B cell (primary cell): Measurements from ENCODE around the gene HES6. TPM values are rescaled to one million over a fixed set of nuclear protein-coding genes. Genes with fewer than 3 reads are reported as not detected.

ENCODE experiments used
- ATAC-seq: fragments of 200-7000 bp; cut with Tn5 transposase; one replicate; pipeline ENCODE4 v1.10.0; 2021; ENCODE audit warnings: low read depth, mild to moderate bottlenecking, moderate number of reproducible peaks, moderate library complexity
- CTCF ChIA-PET: fragments of 350-600 bp; sonication (Branson Sonifier 250); formaldehyde crosslinking; loops from one replicate; lab custom pipeline; 2021; ENCODE audit warnings: antibody characterized with exemption, inconsistent platforms; lab: Charles Lee
- POLR2A ChIA-PET: fragments of 350-600 bp; sonication (Branson Sonifier 250); formaldehyde crosslinking; loops from one replicate; lab custom pipeline; 2021; ENCODE audit warnings: antibody characterized with exemption; lab: Charles Lee
- DNase-seq: peaks from one replicate; pipeline ENCODE4 v3.0.0; 2013
- H2AFZ ChIP-seq: 2 replicates; pipeline ENCODE4 v1.6.1; 2012; ENCODE audit warnings: mild to moderate bottlenecking, low read depth, low read length; ENCODE audit not compliant: insufficient read depth, poor library complexity, severe bottlenecking
- H3K27ac ChIP-seq, 2 donors: 1 replicate in 1 of 2; 2 replicates in 1 of 2; pipeline ENCODE4 v1.5.1; 2012 to 2013; ENCODE audit warnings: low read length in 2 of 2, mild to moderate bottlenecking in 2 of 2, moderate library complexity in 1 of 2
- H3K27me3 ChIP-seq, 4 experiments: fragments of 200-600 bp in 1 of 4; sonication (generic) in 1 of 4; replicated peaks in 1 of 4; 1 replicate in 2 of 4; 2 replicates in 2 of 4; pipeline versions ENCODE4 v1.6.1 to v1.7.0; 2013 to 2016; ENCODE audit warnings: low read length in 3 of 4, mild to moderate bottlenecking in 2 of 4, mixed read lengths in 1 of 4, moderate library complexity in 1 of 4; ENCODE audit not compliant: insufficient read depth in 4 of 4, control insufficient read depth in 3 of 4; ENCODE audit errors: control extremely low read depth in 1 of 4
- H3K36me3 ChIP-seq, 2 experiments: replicated peaks in 1 of 2; 1 replicate in 1 of 2; 2 replicates in 1 of 2; pipeline versions ENCODE4 v1.6.1 to v1.7.1; 2013; ENCODE audit warnings: low read length in 1 of 2; ENCODE audit not compliant: insufficient read depth in 2 of 2, control insufficient read depth in 1 of 2; ENCODE audit errors: control extremely low read depth in 1 of 2, extremely low read depth in 1 of 2
- H3K4me1 ChIP-seq, 2 donors: fragments of 200-600 bp in 1 of 2; sonication (generic) in 1 of 2; 1 replicate in 1 of 2; 2 replicates in 1 of 2; pipeline versions ENCODE4 v1.5.1 to v1.6.1; 2013 to 2017; ENCODE audit warnings: low read length in 2 of 2; ENCODE audit not compliant: control insufficient read depth in 2 of 2, insufficient read depth in 2 of 2
- H3K4me2 ChIP-seq: replicated peaks from 2 replicates; pipeline ENCODE3; 2012; ENCODE audit warnings: mild to moderate bottlenecking, low read depth, low read length; ENCODE audit not compliant: poor library complexity, severe bottlenecking
- H3K4me3 ChIP-seq, 5 experiments: fragments of 200-600 bp in 1 of 5; sonication (generic) in 1 of 5; 1 replicate in 3 of 5; 2 replicates in 2 of 5; pipeline versions ENCODE4 v1.5.1 to v1.7.0; 2011 to 2016; ENCODE audit warnings: low read length in 4 of 5, mild to moderate bottlenecking in 4 of 5, low read depth in 2 of 5, control low read depth in 1 of 5, moderate library complexity in 1 of 5; ENCODE audit not compliant: insufficient read depth in 1 of 5; ENCODE audit errors: control extremely low read depth in 1 of 5, extremely low read depth in 1 of 5
- H3K79me2 ChIP-seq: fragments of 200-600 bp; sonication (generic); one replicate; pipeline ENCODE4 v1.6.0; 2016; ENCODE audit warnings: low read length; ENCODE audit not compliant: control insufficient read depth, insufficient read depth
- H3K9ac ChIP-seq: fragments of 200-600 bp; sonication (generic); 2 replicates; pipeline ENCODE4 v1.6.1; 2017; ENCODE audit warnings: mild to moderate bottlenecking, low read length, moderate library complexity
- H3K9me3 ChIP-seq, 3 donors: one replicate each; pipeline versions ENCODE4 v1.6.1 to v1.7.1; 2013; ENCODE audit warnings: low read length in 2 of 3; ENCODE audit not compliant: control insufficient read depth in 2 of 3, insufficient read depth in 1 of 3; ENCODE audit errors: control extremely low read depth in 1 of 3
- H4K20me1 ChIP-seq: 2 replicates; pipeline ENCODE4 v1.6.0; 2012; ENCODE audit warnings: mild to moderate bottlenecking, low read length; ENCODE audit not compliant: insufficient read depth, control insufficient read depth, poor library complexity, severe bottlenecking
- H3K27ac Mint-ChIP-seq: one replicate; pipeline ENCODE4 v1.8.0; 2021; ENCODE audit warnings: mixed read lengths
- H3K27me3 Mint-ChIP-seq: one replicate; pipeline ENCODE4 v1.8.0; 2021; ENCODE audit warnings: mixed read lengths
- H3K4me1 Mint-ChIP-seq: one replicate; pipeline ENCODE4 v1.8.0; 2021; ENCODE audit warnings: mixed read lengths
- H3K4me3 Mint-ChIP-seq: one replicate; pipeline ENCODE4 v1.8.0; 2021; ENCODE audit warnings: mixed read lengths
- H3K9me3 Mint-ChIP-seq: one replicate; pipeline ENCODE4 v1.8.0; 2022; ENCODE audit warnings: mixed read lengths; ENCODE audit not compliant: insufficient read depth
- EZH2 ChIP-seq: IDR thresholded peaks from 2 replicates; pipeline ENCODE4 v1.6.1; 2012; ENCODE audit warnings: borderline replicate concordance, low read depth, mild to moderate bottlenecking, moderate library complexity, low read length; ENCODE audit not compliant: insufficient read depth, poor library complexity, severe bottlenecking
- WGBS: methylation state at CpG from one replicate; pipeline ENCODE4 v1.1.5; 2013; ENCODE audit warnings: missing lambda C conversion rate; ENCODE audit not compliant: insufficient coverage; 5-methylcytosine and 5-hydroxymethylcytosine counted together
- intact Hi-C: fragments of 100-400 bp; cut with micrococcal nuclease; formaldehyde crosslinking; loops from one replicate; pipeline ENCODE4 v1.10.0; 2022
- polyA minus RNA-seq: library from RNA; depleted of rRNA, polyadenylated mRNA; stranded (reverse); fragments of >200 nt; gene quantifications from 2 replicates; pipeline ENCODE4 v1.2.3, GENCODE V29; 2012
- polyA plus RNA-seq: library from polyadenylated mRNA; depleted of rRNA; stranded (reverse); fragments of >200 nt; gene quantifications from 2 replicates; pipeline ENCODE4 v1.2.3, GENCODE V29; 2012
- total RNA-seq, 2 donors: library from RNA; stranded (reverse); fragments of 120-200 nt in 1 of 2; gene quantifications; 1 replicate in 1 of 2; 2 replicates in 1 of 2; pipeline versions ENCODE4 v1.2.3 to v1.2.4, GENCODE V29; 2013 to 2022
- TF ChIP-seq, protein P1 (sequence below): fragments of 200-600 bp; IDR thresholded peaks from one replicate; pipeline ENCODE4 v1.8.0; 2022; ENCODE audit warnings: antibody characterized with exemption, mild to moderate bottlenecking

The HES6 gene
- total RNA-seq (8.8 and 14.3 TPM in 2 replicates), polyA plus RNA-seq (6.5 and 9.5 TPM in 2 replicates), polyA minus RNA-seq (4.2 and 6.2 TPM in 2 replicates)
- total RNA-seq (2013) = 1.8 TPM

GRCh38 chr2:238239863-238240756 lies at the start of gene HES6:
Gene HES6 (minus strand): TSS chr2:238240038. CDS start chr2:238239905, 133 bp downstream.
- CTCF ChIA-PET = no interaction called here
- WGBS = 2% methylated on average over 95 of the region's 105 CpGs

More at GRCh38 chr2:238239863-238240756, at the start of gene HES6:
- peaks cover 0 to 45% (median 16%) of the 10 kb centered on the region in 4 experiments for H3K27me3 ChIP-seq
- Mint-ChIP-seq H3K27ac (peak within 1 kb of the TSS; percentile 82), H3K9me3 (no peaks in the 10 kb centered on the region), H3K4me1 (peaks cover 15% of the 10 kb centered on the region), H3K4me3 (peak within 1 kb of the TSS; percentile 94), H3K27me3 (peaks cover 13% of the 10 kb centered on the region)
- no peaks in the 10 kb centered on the region for H3K79me2 ChIP-seq
- intact Hi-C loops = loop anchor here (1.0 to 5.0 kb wide), 5 partner anchors 9 to 273 kb away; partner anchors contain the start of genes ILKAP, TRAF3IP1 and UBE2F
- POLR2A ChIA-PET = interaction anchor here (1.7 kb wide), 1 partner anchor 36 kb away, joined by 9 read pairs; the partner anchor contains the start of gene ILKAP
- H3K27ac ChIP-seq = no peak within 1 kb of the TSS
- H3K4me1 ChIP-seq = peaks cover 14 to 15% of the 10 kb centered on the region in 2 donors
- peaks cover 0 to 17% (median 0%) of the 10 kb centered on the region in 3 donors for H3K9me3 ChIP-seq
- H3K36me3 ChIP-seq = peaks cover 0 to 3% of the 10 kb centered on the region in 2 experiments
- H3K4me2 ChIP-seq = peak within 1 kb of the TSS; percentile 95
- DNase-seq (peak; percentile 86), ATAC-seq (peak; percentile 83)
- peak within 1 kb of the TSS; percentile 38 to 76 (median 58) for H3K4me3 ChIP-seq
- TF ChIP-seq, protein P1, sequence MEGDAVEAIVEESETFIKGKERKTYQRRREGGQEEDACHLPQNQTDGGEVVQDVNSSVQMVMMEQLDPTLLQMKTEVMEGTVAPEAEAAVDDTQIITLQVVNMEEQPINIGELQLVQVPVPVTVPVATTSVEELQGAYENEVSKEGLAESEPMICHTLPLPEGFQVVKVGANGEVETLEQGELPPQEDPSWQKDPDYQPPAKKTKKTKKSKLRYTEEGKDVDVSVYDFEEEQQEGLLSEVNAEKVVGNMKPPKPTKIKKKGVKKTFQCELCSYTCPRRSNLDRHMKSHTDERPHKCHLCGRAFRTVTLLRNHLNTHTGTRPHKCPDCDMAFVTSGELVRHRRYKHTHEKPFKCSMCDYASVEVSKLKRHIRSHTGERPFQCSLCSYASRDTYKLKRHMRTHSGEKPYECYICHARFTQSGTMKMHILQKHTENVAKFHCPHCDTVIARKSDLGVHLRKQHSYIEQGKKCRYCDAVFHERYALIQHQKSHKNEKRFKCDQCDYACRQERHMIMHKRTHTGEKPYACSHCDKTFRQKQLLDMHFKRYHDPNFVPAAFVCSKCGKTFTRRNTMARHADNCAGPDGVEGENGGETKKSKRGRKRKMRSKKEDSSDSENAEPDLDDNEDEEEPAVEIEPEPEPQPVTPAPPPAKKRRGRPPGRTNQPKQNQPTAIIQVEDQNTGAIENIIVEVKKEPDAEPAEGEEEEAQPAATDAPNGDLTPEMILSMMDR = no peak
- TF ChIP-seq EZH2 = no peak
- H3K9ac ChIP-seq = peak within 1 kb of the TSS; percentile 68
- H4K20me1 ChIP-seq = peaks cover 5% of the 10 kb centered on the region
- H2AFZ ChIP-seq = peak within 1 kb of the TSS; percentile 79
